Kidney (tissue), 14 donors: ENCODE results near the gene CYTH3. TPM values are rescaled to one million over a fixed set of nuclear protein-coding genes. Genes with fewer than 3 reads are reported as not detected.

Experiments used
- DNase-seq, 5 donors: peaks; one replicate each; pipeline ENCODE4 v3.0.0-alpha.2; 2013 to 2020
- FAIRE-seq: peaks from 2 replicates; lab custom pipeline; 2012; peaks lifted over from hg19 to GRCh38; lab: Jason Lieb, UNC
- H3K27ac ChIP-seq, 2 donors: one replicate each; pipeline ENCODE4 v1.7.0; 2013; ENCODE audit warnings: low read depth in 2 of 2, low read length in 2 of 2, inconsistent platforms in 1 of 2
- H3K27me3 ChIP-seq: one replicate; pipeline ENCODE4 v1.7.1; 2013; ENCODE audit warnings: low read length, inconsistent platforms; ENCODE audit not compliant: control insufficient read depth, insufficient read depth
- H3K36me3 ChIP-seq, 3 donors: one replicate each; pipeline versions ENCODE4 v1.7.0 to v1.7.1; 2013; ENCODE audit warnings: low read length in 3 of 3, control low read depth in 1 of 3, inconsistent platforms in 1 of 3; ENCODE audit not compliant: insufficient read depth in 3 of 3, control insufficient read depth in 2 of 3
- H3K4me1 ChIP-seq, 3 donors: one replicate each; pipeline versions ENCODE4 v1.7.0 to v1.7.1; 2013; ENCODE audit warnings: low read length in 3 of 3, inconsistent platforms in 1 of 3, low read depth in 1 of 3; ENCODE audit not compliant: control insufficient read depth in 2 of 3, insufficient read depth in 2 of 3
- H3K4me3 ChIP-seq, 3 donors: one replicate each; pipeline versions ENCODE4 v1.7.0 to v1.8.1; 2013; ENCODE audit warnings: low read length in 3 of 3, control low read depth in 1 of 3, inconsistent platforms in 1 of 3
- H3K9ac ChIP-seq, 3 donors: one replicate each; pipeline versions ENCODE4 v1.7.0 to v1.7.1; 2013; ENCODE audit warnings: low read length in 3 of 3, control low read depth in 1 of 3, inconsistent platforms in 1 of 3
- H3K9me3 ChIP-seq, 3 donors: one replicate each; pipeline versions ENCODE4 v1.7.0 to v1.7.1; 2013; ENCODE audit warnings: low read length in 3 of 3, control low read depth in 1 of 3, inconsistent platforms in 1 of 3; ENCODE audit not compliant: control insufficient read depth in 2 of 3, insufficient read depth in 1 of 3
- CTCF ChIP-seq: IDR thresholded peaks from 3 replicates; pipeline ENCODE4 v1.5.1; 2012; ENCODE audit warnings: mild to moderate bottlenecking, moderate library complexity, borderline replicate concordance; ENCODE audit not compliant: insufficient read depth; ENCODE audit errors: extremely low read depth
- intact Hi-C: fragments of 100-400 bp; cut with DNase I; formaldehyde crosslinking; loops from one replicate; pipeline ENCODE4 v1.11.1; 2022
- polyA plus RNA-seq: library from polyadenylated mRNA; stranded (reverse); fragments of 350-450 nt; fragmentation: Illumina TruSeq; extraction: RNeasy Lipid Tissue Mini Kit (QIAGEN cat#74804); gene quantifications from one replicate; pipeline ENCODE4 v1.2.3, GENCODE V29; 2014; ENCODE audit warnings: low read depth, low replicate concordance; ENCODE audit not compliant: insufficient read depth
- total RNA-seq: library from RNA; stranded (reverse); fragmentation: NEBNext Ultra II Directional; extraction: Animal tissue kit (Norgen Biotek cat#: 25700); gene quantifications from one replicate; pipeline ENCODE4 v1.2.1, GENCODE V29; 2021
- donor health status: control.
- donor health status: control.
- donor health status: control.
- donor health status: control.
- donor health status: control.
- donor health status: DM: yes; HTN: yes; CAD: no.
- donor health status: Normal renal cell carcinoma (clear cell type).

The CYTH3 gene
- total and polyA plus RNA-seq, 2 donors from 2014 or later = 9.1 to 18.5 TPM

- DNase-seq (no peak), FAIRE-seq (no peak)
- H3K4me3 ChIP-seq = no peak overlapping the region
- intact Hi-C loops = no loop called here
- no peak for TF ChIP-seq CTCF
- no peak overlapping the region for H3K9ac ChIP-seq
- no peak overlapping the region for H3K27ac ChIP-seq
- no peaks in the 10 kb centered on the region for H3K9me3 ChIP-seq
- no peaks in the 10 kb centered on the region for H3K27me3 ChIP-seq
- H3K36me3 ChIP-seq = no peaks in the 10 kb centered on the region
- H3K4me1 ChIP-seq = peaks cover 0 to 5% (median 0%) of the 10 kb centered on the region in 3 donors
These were observed 50.8 kb downstream of the CYTH3 start for GRCh38 chr7:6221340-6222319.

DNA sequence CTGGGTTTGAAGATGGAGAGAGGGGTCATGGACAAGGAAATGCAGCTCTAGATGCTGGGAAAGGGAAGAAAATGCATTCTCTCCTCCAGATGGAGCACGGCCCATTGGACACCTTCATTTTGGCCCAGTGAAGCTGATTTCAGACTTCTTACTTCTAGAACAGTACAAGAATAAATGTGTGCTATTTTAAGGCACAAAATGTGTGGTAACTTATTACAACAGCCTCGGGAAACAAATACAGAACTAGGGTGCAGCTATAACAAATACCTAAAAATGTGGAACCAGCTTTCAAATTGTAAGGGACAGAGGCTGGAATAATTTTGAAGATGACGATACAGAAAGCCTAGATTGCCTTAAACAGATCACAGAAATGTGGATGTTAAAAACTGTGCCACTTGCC, 54.1 kb downstream of the CYTH3 start:
- Histone ChIP-seq H3K4me3 (no peak overlapping the region), H3K27me3 (no peaks in the 10 kb centered on the region), H3K36me3 (no peaks in the 10 kb centered on the region), H3K4me1 (no peaks in the 10 kb centered on the region), H3K9ac (no peak overlapping the region), H3K27ac (no peak overlapping the region), H3K9me3 (no peaks in the 10 kb centered on the region)
- no peak for FAIRE-seq
- DNase-seq = no peak
- no peak for TF ChIP-seq CTCF
- intact Hi-C loops = no loop called here

DNA sequence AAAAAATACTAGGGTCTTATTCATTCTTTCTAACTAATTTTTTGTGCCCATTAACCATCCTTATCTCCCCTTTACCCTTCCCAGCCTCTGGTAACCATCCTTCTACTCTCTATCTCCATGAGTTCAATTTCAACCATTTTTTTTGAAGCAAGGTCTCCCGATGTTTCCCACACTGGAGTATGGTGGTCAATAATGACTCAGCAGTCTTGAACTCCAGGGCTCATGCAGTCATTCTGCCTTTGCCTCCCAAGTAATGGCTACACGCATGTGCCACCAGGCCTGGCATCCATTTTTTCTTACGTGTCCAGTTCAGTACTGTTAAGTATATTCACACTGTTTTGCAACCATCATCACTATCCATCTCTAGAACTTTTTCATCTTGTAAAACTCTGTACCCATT, 60.4 kb downstream of the CYTH3 start:
- FAIRE-seq = no peak
- intact Hi-C loops = no loop called here

More for the DNA sequence above, 60.4 kb downstream of the CYTH3 start:
- TF ChIP-seq CTCF = no peak
- H3K4me3 ChIP-seq = no peak overlapping the region
- H3K4me1 ChIP-seq = no peaks in the 10 kb centered on the region
- H3K27me3 ChIP-seq = no peaks in the 10 kb centered on the region
- no peak overlapping the region for H3K27ac ChIP-seq
- no peak overlapping the region for H3K9ac ChIP-seq
- H3K36me3 ChIP-seq = no peaks in the 10 kb centered on the region
- no peak for DNase-seq
- H3K9me3 ChIP-seq = no peaks in the 10 kb centered on the region
